Measurements from ENCODE around the gene WNT7A.
"Not testable (repeated sequence)": the region's sequence is repeated elsewhere in the genome, so short reads cannot be mapped to it uniquely, and the experiment has no call there.

WNT7A gene

DNA sequence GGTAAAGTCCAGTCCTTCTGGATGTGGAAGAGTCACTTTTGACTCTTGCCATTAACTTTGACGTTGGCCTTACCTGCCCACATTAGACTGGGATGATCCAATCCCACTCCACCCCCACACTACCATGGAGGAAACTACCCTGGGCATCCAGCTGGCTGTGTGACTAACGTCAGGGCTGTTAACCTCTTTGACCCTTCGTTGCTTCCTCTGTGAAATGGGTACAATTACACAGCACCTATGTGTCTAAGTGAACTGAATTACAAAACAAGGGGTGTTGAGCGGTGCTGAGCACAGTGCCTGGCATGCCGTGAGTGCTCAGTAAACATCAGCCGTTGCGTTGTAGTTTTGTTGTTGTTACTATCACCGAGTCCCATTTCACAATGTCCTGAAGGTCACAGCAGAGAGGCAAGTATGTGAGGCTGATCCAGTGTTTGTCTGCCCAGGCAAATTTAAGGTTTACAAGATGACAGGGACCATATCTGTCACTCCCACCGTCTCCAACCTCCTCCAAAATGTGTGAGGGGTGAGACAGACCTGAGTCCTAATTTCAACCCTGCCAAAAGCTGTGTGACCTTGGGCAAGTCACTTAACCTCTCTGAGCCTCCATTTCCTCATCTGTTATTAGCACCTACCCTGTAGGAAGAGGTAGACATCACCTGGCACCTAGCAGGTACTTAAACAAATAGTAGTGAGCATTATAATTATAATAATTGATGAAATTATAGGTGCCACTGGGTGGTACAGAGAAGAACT, 20.9 kb downstream of the WNT7A start:
- no peak overlapping the region for H3K4me3 ChIP-seq (replicated peaks; ENCODE audit: low read depth, low read length)
- DNase-seq (ENCODE audit: extremely low read depth, low read depth) = no peak
- TF ChIP-seq, protein P1, sequence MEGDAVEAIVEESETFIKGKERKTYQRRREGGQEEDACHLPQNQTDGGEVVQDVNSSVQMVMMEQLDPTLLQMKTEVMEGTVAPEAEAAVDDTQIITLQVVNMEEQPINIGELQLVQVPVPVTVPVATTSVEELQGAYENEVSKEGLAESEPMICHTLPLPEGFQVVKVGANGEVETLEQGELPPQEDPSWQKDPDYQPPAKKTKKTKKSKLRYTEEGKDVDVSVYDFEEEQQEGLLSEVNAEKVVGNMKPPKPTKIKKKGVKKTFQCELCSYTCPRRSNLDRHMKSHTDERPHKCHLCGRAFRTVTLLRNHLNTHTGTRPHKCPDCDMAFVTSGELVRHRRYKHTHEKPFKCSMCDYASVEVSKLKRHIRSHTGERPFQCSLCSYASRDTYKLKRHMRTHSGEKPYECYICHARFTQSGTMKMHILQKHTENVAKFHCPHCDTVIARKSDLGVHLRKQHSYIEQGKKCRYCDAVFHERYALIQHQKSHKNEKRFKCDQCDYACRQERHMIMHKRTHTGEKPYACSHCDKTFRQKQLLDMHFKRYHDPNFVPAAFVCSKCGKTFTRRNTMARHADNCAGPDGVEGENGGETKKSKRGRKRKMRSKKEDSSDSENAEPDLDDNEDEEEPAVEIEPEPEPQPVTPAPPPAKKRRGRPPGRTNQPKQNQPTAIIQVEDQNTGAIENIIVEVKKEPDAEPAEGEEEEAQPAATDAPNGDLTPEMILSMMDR (IDR thresholded peaks at IDR 0.05; ENCODE audit: low read depth, low read length, missing control alignments) = no peak

DNA sequence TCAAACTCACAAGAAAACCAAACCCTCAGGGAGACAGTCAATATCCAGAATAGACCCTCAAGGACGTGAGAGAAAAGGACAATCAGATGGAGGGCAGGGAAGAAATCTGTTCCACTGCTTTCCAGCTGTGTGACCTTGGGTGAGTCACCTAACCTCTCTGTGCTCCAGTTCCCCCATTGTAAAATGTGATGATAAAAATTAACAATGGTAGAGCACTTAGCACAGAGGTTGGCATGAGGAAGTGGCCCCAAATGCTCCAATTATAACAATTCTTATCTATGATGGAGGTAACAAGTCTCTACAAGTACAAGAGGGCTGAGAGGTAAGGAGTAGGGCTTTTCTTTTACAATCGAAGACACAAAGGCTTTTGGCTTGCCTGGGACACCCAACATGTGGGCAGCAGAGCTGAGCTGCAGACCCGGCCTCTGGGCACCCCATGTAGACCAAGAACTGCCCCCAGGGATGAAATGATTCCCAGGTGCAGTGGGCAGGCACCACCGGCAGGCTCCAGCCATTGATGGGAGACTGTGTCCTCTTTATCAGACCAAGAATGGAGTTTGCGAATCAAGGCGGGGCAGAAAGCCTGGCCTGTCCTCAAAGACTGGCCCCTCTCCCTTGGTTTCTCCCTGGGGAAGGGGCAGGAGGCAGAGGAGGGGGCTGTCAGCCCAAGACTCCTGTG, 22.0 kb downstream of the WNT7A start:
- H3K4me3 ChIP-seq (replicated peaks; ENCODE audit: low read depth, low read length) = no peak overlapping the region
- TF ChIP-seq, protein P1 (IDR thresholded peaks at IDR 0.05; ENCODE audit: low read depth, low read length, missing control alignments) = no peak
- DNase-seq (ENCODE audit: extremely low read depth, low read depth) = no peak

DNA sequence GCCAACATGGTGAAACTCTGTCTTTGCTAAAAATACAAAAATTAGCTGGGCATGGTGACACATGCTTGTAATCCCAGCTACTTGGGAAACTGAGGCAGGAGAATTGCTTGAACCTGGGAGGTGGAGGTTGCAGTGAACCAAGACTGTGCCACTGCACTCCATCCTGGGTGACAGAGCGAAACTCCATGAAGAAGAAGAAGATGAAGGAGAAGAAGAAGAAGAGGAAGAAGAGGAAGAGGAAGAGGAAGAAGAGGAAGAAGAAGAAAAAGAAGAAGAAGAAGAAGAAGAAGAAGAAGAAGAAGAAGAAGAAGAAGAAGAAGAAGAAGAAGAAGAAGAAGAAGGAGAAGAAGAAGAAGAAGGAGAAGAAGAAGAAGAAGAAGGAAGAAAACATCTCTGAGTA, 23.2 kb downstream of the WNT7A start:
- not testable (repeated sequence) for DNase-seq (ENCODE audit: extremely low read depth, low read depth); H3K4me3 ChIP-seq (replicated peaks; ENCODE audit: low read depth, low read length)

DNA sequence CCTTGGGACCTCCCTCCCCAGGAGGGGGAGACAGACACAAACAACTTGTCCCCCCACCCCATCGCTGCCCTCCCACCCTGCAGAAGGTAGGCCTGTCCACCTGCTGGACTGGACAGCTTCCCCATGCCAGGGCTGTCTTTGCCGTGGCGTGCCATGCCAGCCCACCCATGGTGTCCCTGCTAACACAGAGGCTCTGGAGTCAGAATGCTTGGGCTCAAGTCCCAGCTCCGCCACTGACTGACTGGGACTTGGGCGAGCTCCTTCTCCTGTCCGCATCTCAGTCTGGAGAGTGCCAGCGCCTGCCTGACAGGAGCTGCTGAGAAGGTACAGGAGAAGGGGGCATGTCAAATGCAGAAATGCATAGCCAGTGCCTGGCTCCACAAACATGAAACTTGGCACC, 23.9 kb downstream of the WNT7A start:
- DNase-seq (ENCODE audit: extremely low read depth, low read depth) = no peak
- no peak overlapping the region for H3K4me3 ChIP-seq (replicated peaks; ENCODE audit: low read depth, low read length)
- TF ChIP-seq, protein P1 (IDR thresholded peaks at IDR 0.05; ENCODE audit: low read depth, low read length, missing control alignments) = no peak

DNA sequence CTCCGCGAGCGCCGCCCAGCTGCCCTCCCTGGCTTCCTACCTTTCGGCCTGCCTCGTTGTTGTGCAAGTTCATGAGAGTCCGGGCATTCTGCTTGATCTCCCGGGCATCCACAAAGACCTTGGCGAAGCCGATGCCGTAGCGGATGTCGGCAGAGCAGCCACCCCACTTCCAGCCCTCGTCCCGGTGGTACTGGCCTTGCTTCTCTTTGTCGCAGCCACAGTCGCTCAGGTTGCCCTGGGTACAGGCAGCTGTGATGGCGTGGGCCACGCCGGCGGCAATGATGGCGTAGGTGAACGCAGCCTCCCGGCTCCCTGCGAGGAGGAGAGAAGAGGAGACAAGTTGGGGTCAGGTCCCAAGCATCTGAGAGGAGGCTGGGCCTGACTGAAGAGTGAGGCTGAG, 25.4 kb downstream of the WNT7A start:
- TF ChIP-seq, protein P1 (IDR thresholded peaks at IDR 0.05; ENCODE audit: low read depth, low read length, missing control alignments) = no peak
- DNase-seq (ENCODE audit: extremely low read depth, low read depth) = no peak
- no peak overlapping the region for H3K4me3 ChIP-seq (replicated peaks; ENCODE audit: low read depth, low read length)

DNA sequence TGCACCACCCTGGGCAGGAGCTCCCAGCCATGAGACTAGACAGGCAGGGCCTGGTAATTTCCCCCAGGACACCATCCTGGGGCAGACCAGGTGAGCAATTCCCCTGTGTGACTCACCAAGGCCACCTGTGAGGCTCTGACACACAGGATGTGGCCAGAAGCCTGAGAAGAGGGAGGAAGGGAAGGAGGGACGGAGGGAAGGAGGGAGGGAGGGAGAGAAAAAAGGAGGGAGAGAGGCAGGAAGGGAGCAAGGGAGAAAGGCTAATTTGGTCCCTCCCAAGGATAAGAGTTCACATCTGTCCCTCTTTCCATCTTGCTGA, 25.9 kb downstream of the WNT7A start:
- H3K4me3 ChIP-seq (replicated peaks; ENCODE audit: low read depth, low read length) = no peak overlapping the region
- peak; percentile 2 for DNase-seq (ENCODE audit: extremely low read depth, low read depth)
- TF ChIP-seq, protein P1 (IDR thresholded peaks at IDR 0.05; ENCODE audit: low read depth, low read length, missing control alignments) = no peak

DNA sequence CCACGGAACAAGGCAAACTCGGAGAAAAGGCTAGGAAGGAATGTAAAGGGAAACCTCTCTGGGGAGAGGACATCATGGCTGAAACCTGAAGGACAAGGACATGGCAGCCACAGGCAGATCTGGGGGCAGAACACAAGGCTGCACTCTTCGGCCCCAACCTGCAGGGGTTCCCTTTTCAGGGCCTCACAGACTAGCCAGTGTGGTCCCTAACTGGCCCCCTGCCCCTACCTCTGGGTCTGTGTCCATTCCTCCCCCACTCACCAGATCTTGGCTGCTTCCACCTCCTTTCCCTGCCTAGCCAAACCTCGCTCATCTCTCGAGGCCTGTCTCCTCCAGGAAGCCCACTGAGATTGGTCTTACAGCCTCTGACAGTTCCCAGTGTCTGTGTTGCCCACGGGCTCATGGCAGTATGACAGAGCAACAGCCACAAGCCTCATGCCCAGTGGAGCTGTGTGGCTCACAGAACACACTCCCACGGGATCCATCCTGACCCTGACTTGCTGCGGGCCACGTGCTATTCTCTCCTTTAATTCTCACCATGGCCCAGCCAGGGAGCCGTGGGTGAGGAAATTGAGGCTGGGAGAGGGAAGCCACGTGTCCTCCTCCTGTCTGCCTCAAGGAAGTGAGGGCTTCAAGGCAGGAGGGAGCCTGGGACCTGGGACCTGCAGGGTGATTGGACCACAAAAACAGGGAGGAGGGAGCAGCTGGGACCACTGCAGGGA, 26.5 kb downstream of the WNT7A start:
- TF ChIP-seq, protein P1 (IDR thresholded peaks at IDR 0.05; ENCODE audit: low read depth, low read length, missing control alignments) = no peak
- H3K4me3 ChIP-seq (replicated peaks; ENCODE audit: low read depth, low read length) = no peak overlapping the region
- DNase-seq (ENCODE audit: extremely low read depth, low read depth) = no peak
